ENCODE measurements around the gene TNFAIP8. TPM values are rescaled to one million over a fixed set of nuclear protein-coding genes. Genes with fewer than 3 reads are reported as not detected.

Gene TNFAIP8
- total RNA-seq, 3 donors from 2014 or later (not counting 1 experiment from before 2014, with no cell fraction given): 47.6 to 87.5 (median 76.3) TPM

DNA sequence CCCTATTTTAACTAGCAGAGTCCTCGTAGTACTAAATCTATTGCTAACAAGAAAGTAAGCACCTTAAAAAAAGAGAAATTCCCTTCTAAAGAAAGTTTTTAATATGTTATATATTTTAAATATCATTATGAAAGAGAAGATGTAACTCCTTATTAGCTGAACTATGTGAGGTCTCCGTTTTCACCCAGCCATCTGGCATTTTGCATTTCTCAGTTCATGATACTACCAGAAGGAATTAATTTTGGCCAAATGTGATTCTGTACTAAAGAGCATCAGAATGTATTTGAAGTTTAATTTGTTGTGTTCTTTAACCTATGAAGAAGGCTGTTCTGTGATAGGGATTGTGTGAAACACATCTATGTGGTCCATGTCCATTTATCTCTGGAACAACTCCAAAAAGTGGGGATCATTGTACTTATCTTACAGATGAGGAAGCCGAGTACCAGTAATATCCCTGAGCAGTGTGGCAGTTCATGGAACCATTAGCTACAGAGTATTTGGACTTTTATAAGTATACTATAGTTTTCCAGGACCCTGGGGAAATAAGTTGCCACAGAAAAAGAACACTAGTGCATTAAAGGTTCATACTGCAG lies 29.8 kb downstream of the TNFAIP8 start:
- whole genome bisulfite sequencing (ENCODE audit: insufficient coverage): 74% methylated on average over 3 of the region's 3 CpGs
- intact Hi-C loops (cut with micrococcal nuclease): no loop called here
- Histone ChIP-seq H3K36me3 (ENCODE audit: control insufficient read depth, insufficient read depth, low read length) (peaks cover 3% of the 10 kb centered on the region), H3K4me3 (ENCODE audit: low read length) (no peak overlapping the region), H3K27ac (ENCODE audit: low read length) (no peak overlapping the region), H3K4me1 (ENCODE audit: control insufficient read depth, insufficient read depth, low read length) (peaks cover 18% of the 10 kb centered on the region), H3K27me3 (ENCODE audit: control insufficient read depth, insufficient read depth, low read length) (no peaks in the 10 kb centered on the region), H3K9me3 (ENCODE audit: control insufficient read depth, insufficient read depth, low read length) (no peaks in the 10 kb centered on the region)
- no peaks in the 10 kb centered on the region for H3K27me3 Mint-ChIP-seq (ENCODE audit: low read depth in 2 of 2)
- H3K36me3 Mint-ChIP-seq: no peaks in the 10 kb centered on the region
- H3K9me3 Mint-ChIP-seq: no peaks in the 10 kb centered on the region
- TF ChIP-seq, protein P1, sequence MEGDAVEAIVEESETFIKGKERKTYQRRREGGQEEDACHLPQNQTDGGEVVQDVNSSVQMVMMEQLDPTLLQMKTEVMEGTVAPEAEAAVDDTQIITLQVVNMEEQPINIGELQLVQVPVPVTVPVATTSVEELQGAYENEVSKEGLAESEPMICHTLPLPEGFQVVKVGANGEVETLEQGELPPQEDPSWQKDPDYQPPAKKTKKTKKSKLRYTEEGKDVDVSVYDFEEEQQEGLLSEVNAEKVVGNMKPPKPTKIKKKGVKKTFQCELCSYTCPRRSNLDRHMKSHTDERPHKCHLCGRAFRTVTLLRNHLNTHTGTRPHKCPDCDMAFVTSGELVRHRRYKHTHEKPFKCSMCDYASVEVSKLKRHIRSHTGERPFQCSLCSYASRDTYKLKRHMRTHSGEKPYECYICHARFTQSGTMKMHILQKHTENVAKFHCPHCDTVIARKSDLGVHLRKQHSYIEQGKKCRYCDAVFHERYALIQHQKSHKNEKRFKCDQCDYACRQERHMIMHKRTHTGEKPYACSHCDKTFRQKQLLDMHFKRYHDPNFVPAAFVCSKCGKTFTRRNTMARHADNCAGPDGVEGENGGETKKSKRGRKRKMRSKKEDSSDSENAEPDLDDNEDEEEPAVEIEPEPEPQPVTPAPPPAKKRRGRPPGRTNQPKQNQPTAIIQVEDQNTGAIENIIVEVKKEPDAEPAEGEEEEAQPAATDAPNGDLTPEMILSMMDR (IDR thresholded peaks at IDR 0.05): no peak
- ATAC-seq (no peak), DNase-seq (no peak)
- peaks cover 72 to 74% of the 10 kb centered on the region in 2 donors for H3K4me1 Mint-ChIP-seq
- H3K27ac Mint-ChIP-seq: peak overlapping the region; percentile 66 to 71
- no peak overlapping the region for H3K4me3 Mint-ChIP-seq

DNA sequence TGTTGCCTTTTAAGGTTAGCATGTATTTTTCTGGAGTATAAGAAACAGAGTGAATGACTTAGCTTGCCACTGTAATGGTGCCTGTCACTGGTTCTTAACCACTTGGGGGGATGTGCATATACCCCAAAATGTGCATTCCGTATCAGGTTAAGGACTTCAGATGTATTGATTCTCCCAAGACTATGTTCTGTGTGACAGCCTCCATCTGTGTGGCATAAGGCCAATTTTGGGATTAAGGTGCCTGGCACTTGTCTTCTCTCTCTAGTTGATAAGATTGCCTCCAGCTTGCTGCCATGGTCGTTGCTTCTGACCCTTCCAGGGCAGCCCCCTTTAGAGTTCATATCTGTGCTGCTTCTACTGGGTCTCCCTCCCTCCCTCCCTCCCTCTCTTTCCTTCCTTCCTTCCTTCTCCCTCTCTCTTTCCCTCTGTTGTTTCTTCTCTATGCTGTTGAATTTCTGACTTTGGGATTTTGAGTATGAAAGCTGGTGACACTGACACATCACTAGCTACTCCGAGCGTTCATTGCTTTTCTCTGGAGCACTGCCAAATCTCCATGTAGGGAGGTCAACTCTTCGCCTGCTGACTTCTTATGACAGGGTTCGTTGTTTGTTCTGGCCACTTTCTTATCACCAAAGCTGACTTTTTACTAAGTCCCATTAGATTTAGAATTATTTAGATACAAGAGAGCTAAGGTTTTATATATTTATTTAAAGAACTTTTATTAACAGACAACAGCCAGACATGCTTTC lies 31.0 kb downstream of the TNFAIP8 start:
- no peak overlapping the region for H3K4me3 ChIP-seq (ENCODE audit: low read length)
- H3K27ac ChIP-seq (ENCODE audit: low read length): no peak overlapping the region
- no peak overlapping the region for H3K4me3 Mint-ChIP-seq
- WGBS (ENCODE audit: insufficient coverage): 89% methylated on average over 5 of the region's 6 CpGs
- peaks cover 5% of the 10 kb centered on the region for H3K36me3 ChIP-seq (ENCODE audit: control insufficient read depth, insufficient read depth, low read length)
- peak overlapping the region; percentile 66 to 71 for H3K27ac Mint-ChIP-seq
- ATAC-seq: no peak
- no peaks in the 10 kb centered on the region for H3K9me3 ChIP-seq (ENCODE audit: control insufficient read depth, insufficient read depth, low read length)
- H3K27me3 Mint-ChIP-seq (ENCODE audit: low read depth in 2 of 2): no peaks in the 10 kb centered on the region
- no peaks in the 10 kb centered on the region for H3K36me3 Mint-ChIP-seq
- TF ChIP-seq, protein P1 (IDR thresholded peaks at IDR 0.05): no peak
- H3K4me1 Mint-ChIP-seq: peaks cover 76 to 81% of the 10 kb centered on the region in 2 donors
- no peak for DNase-seq
- H3K27me3 ChIP-seq (ENCODE audit: control insufficient read depth, insufficient read depth, low read length): no peaks in the 10 kb centered on the region
- peaks cover 22% of the 10 kb centered on the region for H3K4me1 ChIP-seq (ENCODE audit: control insufficient read depth, insufficient read depth, low read length)
- intact Hi-C loops (cut with micrococcal nuclease): no loop called here
- no peaks in the 10 kb centered on the region for H3K9me3 Mint-ChIP-seq

DNA sequence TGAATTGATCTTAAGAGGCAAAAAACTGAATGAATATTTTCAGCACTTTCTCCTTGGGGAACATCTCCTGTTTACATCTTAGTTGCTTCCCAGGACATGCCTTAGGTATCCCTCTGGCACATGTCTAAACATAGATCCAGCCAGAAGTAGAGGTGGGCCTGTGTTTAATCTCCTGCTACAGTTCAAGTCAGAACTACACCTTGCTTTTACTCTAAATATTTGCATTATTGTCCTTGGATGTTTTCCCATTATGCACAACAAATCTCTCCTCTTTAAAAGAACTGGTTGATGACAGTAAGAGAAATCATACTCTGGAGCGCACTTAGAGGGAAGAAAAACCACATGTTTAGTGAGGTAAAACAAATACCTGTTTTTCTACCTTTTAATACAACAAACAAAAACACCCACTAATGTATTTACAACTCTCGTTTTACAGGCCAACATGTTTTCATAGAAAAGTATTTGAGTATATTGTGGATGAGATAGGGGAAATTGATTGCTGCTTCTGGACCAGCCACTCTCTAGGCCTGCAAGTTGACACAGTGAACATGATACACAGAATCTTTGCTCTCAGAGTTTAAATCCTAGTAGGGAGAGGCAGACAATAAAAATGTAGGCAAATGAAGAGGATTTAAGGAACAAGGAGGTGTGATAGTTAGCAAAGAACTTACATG lies 32.3 kb downstream of the TNFAIP8 start:
- intact Hi-C loops (cut with micrococcal nuclease): no loop called here
- peaks cover 7% of the 10 kb centered on the region for H3K36me3 Mint-ChIP-seq
- Histone ChIP-seq H3K4me1 (ENCODE audit: control insufficient read depth, insufficient read depth, low read length) (peaks cover 19% of the 10 kb centered on the region), H3K36me3 (ENCODE audit: control insufficient read depth, insufficient read depth, low read length) (peaks cover 8% of the 10 kb centered on the region), H3K27ac (ENCODE audit: low read length) (peak overlapping the region; percentile 2), H3K9me3 (ENCODE audit: control insufficient read depth, insufficient read depth, low read length) (no peaks in the 10 kb centered on the region), H3K27me3 (ENCODE audit: control insufficient read depth, insufficient read depth, low read length) (no peaks in the 10 kb centered on the region), H3K4me3 (ENCODE audit: low read length) (no peak overlapping the region)
- H3K9me3 Mint-ChIP-seq: no peaks in the 10 kb centered on the region
- TF ChIP-seq, protein P1 (IDR thresholded peaks at IDR 0.05): no peak
- H3K4me3 Mint-ChIP-seq: no peak overlapping the region
- H3K4me1 Mint-ChIP-seq: peaks cover 76 to 80% of the 10 kb centered on the region in 2 donors
- DNase-seq (no peak), ATAC-seq (no peak)
- H3K27me3 Mint-ChIP-seq (ENCODE audit: low read depth in 2 of 2): no peaks in the 10 kb centered on the region
- no CpG with 5 or more reads among the region's 2 CpGs for WGBS (ENCODE audit: insufficient coverage)
- peak overlapping the region; percentile 29 to 56 for H3K27ac Mint-ChIP-seq

Data from natural killer cell (primary cell).